22Rv1 (cell line): Measurements from ENCODE around the gene OR1E2.

Experiments
- H3K27ac ChIP-seq: fragments of 450-650 bp; 2 replicates; pipeline ENCODE4 v1.5.1; 2017
- CTCF ChIP-seq: fragments of 450-650 bp; IDR thresholded peaks from 2 replicates; pipeline ENCODE4 v1.5.1; 2017; ENCODE audit warnings: mild to moderate bottlenecking
- ZFX ChIP-seq: fragments of 450-650 bp; IDR thresholded peaks from 2 replicates; pipeline ENCODE4 v1.6.1; 2017; ENCODE audit warnings: antibody characterized with exemption, borderline replicate concordance

OR1E2 gene

GRCh38 chr17:3389791-3390190 is 43.9 kb downstream of the OR1E2 start:
- no peak for TF ChIP-seq CTCF
- no peak for TF ChIP-seq ZFX
- H3K27ac ChIP-seq, result no peak overlapping the region

- no peak within 1 kb of the TSS for H3K27ac ChIP-seq
- TF ChIP-seq CTCF (no peak), ZFX (no peak)
Measured at GRCh38 chr17:3385869-3386816, 47.5 kb downstream of the OR1E2 start, which contains the start of gene OR3A2. TSS of gene OR3A2 (minus strand) at chr17:3386308.
